HUES64 (cell line): ENCODE data around the gene ANKS4B.
"Not testable (repeated sequence)": the region's sequence is repeated elsewhere in the genome, so short reads cannot be mapped to it uniquely, and the experiment has no call there.

Experiments used
- H3K27ac ChIP-seq: 2 replicates; pipeline ENCODE4 v1.7.0; 2013; ENCODE audit warnings: low read depth, low read length, inconsistent platforms
- H3K27me3 ChIP-seq: 2 replicates; pipeline ENCODE4 v1.6.1; 2013; ENCODE audit warnings: mild to moderate bottlenecking, low read length; ENCODE audit not compliant: insufficient read depth
- H3K36me3 ChIP-seq: 2 replicates; pipeline ENCODE4 v1.6.1; 2013; ENCODE audit warnings: mild to moderate bottlenecking, low read length; ENCODE audit not compliant: insufficient read depth
- H3K4me1 ChIP-seq: 2 replicates; pipeline ENCODE4 v1.6.1; 2013; ENCODE audit warnings: mild to moderate bottlenecking, low read length, moderate library complexity; ENCODE audit not compliant: insufficient read depth
- H3K4me3 ChIP-seq: 2 replicates; pipeline ENCODE4 v1.5.1; 2013; ENCODE audit warnings: mild to moderate bottlenecking, low read length, moderate library complexity
- H3K9ac ChIP-seq: 2 replicates; pipeline ENCODE4 v1.6.1; 2013; ENCODE audit warnings: mild to moderate bottlenecking, low read depth, low read length
- H3K9me3 ChIP-seq: 2 replicates; pipeline ENCODE4 v1.6.1; 2013; ENCODE audit warnings: low read depth, low read length; ENCODE audit not compliant: insufficient read depth
- WGBS: fragments of 150-250, 120-280 bp; methylation state at CpG from one replicate; pipeline ENCODE4 v1.1.7; 2013; ENCODE audit warnings: missing lambda C conversion rate; 5-methylcytosine and 5-hydroxymethylcytosine counted together

The ANKS4B gene

GRCh38 chr16:21239646-21240045 lies 6.1 kb downstream of the ANKS4B start:
- 94% methylated on average over 1 of the region's 4 CpGs for WGBS
- Histone ChIP-seq H3K4me1 (no peaks in the 10 kb centered on the region), H3K36me3 (no peaks in the 10 kb centered on the region), H3K9me3 (no peaks in the 10 kb centered on the region), H3K9ac (no peak overlapping the region), H3K27ac (no peak overlapping the region), H3K4me3 (no peak overlapping the region), H3K27me3 (no peaks in the 10 kb centered on the region)

DNA sequence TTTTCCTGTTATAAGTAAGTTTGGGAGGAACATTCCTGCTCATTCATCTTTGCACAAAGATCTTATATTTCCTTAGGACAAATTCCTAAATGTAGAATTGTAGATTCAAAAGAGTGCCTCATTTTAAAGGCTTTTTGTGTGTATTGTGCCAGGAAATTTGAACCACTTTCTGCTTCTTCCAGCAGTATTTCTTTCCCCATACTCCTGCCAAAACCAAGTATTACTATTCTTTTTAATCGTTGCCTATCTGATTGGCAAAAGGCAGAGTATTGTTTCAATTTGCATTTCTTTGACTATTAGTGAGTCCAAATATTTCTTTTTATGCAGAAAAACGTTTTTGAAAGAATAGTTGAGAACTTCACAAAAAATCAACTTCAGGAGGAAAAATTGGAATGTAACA lies 9.3 kb downstream of the ANKS4B start:
- Histone ChIP-seq H3K4me3 (no peak overlapping the region), H3K9me3 (no peaks in the 10 kb centered on the region), H3K27me3 (no peaks in the 10 kb centered on the region), H3K4me1 (peaks cover 11% of the 10 kb centered on the region), H3K9ac (no peak overlapping the region), H3K27ac (no peak overlapping the region), H3K36me3 (no peaks in the 10 kb centered on the region)
- 58% methylated on average over 2 of the region's 2 CpGs for WGBS

GRCh38 chr16:21244518-21245215 lies 11.2 kb downstream of the ANKS4B start:
- no peak overlapping the region for H3K4me3 ChIP-seq
- H3K27ac ChIP-seq, result no peak overlapping the region
- H3K9ac ChIP-seq, result no peak overlapping the region
- peaks cover 11% of the 10 kb centered on the region for H3K4me1 ChIP-seq
- no peaks in the 10 kb centered on the region for H3K36me3 ChIP-seq
- H3K9me3 ChIP-seq, result no peaks in the 10 kb centered on the region
- WGBS, result 91% methylated on average over 7 of the region's 7 CpGs
- H3K27me3 ChIP-seq, result no peaks in the 10 kb centered on the region

GRCh38 chr16:21248179-21248578 lies 14.7 kb downstream of the ANKS4B start:
- 93% methylated on average over 4 of the region's 4 CpGs for WGBS
- not testable (repeated sequence) for H3K9ac ChIP-seq, H3K27ac ChIP-seq, H3K27me3 ChIP-seq, H3K9me3 ChIP-seq, H3K4me3 ChIP-seq, H3K36me3 ChIP-seq
- H3K4me1 ChIP-seq, result peaks cover 11% of the 10 kb centered on the region

- Histone ChIP-seq H3K27me3 (no peaks in the 10 kb centered on the region), H3K36me3 (no peaks in the 10 kb centered on the region), H3K27ac (no peak overlapping the region), H3K9ac (no peak overlapping the region), H3K9me3 (no peaks in the 10 kb centered on the region), H3K4me1 (peaks cover 11% of the 10 kb centered on the region), H3K4me3 (no peak overlapping the region)
- WGBS, result 91% methylated on average over 15 of the region's 15 CpGs
Measured at GRCh38 chr16:21250072-21250923, 16.8 kb downstream of the ANKS4B start.

- H3K27me3 ChIP-seq, result no peaks in the 10 kb centered on the region
- H3K9me3 ChIP-seq, result no peaks in the 10 kb centered on the region
- WGBS, result 99% methylated on average over 2 of the region's 3 CpGs
Measured at GRCh38 chr16:21253470-21253869, 20.0 kb downstream of the ANKS4B start.

DNA sequence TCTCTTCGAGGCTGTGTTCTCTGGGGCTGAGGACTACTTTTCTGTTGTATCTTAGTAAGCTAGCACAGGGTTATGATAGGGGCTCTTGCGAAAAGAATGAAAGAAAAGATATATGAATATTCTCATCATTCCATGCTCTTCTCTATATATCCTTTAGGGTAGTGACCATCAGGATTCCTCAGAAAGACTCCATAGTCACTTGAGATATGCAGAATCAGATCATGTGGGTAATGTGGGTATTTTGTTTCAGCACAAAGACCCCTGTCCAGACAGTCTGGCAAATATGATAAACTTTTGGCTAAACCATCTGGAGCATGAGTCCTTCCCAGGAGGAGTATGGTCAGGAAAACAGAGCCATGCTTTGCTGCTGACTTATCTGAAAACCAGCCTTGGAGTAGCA lies 23.1 kb downstream of the ANKS4B start:
- Histone ChIP-seq H3K9me3 (no peaks in the 10 kb centered on the region), H3K27ac (no peak overlapping the region), H3K9ac (no peak overlapping the region), H3K36me3 (no peaks in the 10 kb centered on the region), H3K4me1 (no peaks in the 10 kb centered on the region), H3K27me3 (no peaks in the 10 kb centered on the region), H3K4me3 (no peak overlapping the region)
- WGBS, result 100% methylated on average over 1 of the region's 2 CpGs

More at GRCh38 chr16:21253470-21253869, 20.0 kb downstream of the ANKS4B start:
- H3K36me3 ChIP-seq, result no peaks in the 10 kb centered on the region
- no peak overlapping the region for H3K27ac ChIP-seq
- no peaks in the 10 kb centered on the region for H3K4me1 ChIP-seq
- H3K4me3 ChIP-seq, result no peak overlapping the region
- H3K9ac ChIP-seq, result no peak overlapping the region

DNA sequence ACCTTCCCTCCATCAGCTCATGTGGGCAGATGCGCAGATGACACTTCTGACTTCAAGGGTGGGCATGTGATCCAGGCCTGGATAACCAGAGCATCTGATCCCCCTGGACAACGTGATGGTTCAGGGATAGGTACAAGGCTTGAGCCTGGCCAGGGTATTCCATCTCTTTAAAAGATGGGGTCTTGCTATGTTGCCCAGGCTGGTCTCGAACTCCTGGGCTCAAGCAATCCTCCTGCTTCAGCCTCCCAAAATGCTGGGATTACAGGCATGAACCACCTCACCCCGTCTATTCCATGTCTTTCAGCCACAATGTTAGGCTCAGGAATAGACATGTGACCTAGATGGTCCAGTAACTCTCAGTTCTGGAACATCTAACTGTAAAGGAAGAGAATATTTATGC lies 23.8 kb downstream of the ANKS4B start:
- Histone ChIP-seq H3K9me3 (no peaks in the 10 kb centered on the region), H3K27ac (no peak overlapping the region), H3K36me3 (no peaks in the 10 kb centered on the region), H3K27me3 (no peaks in the 10 kb centered on the region), H3K4me3 (no peak overlapping the region), H3K4me1 (no peaks in the 10 kb centered on the region), H3K9ac (no peak overlapping the region)
- 94% methylated on average over 4 of the region's 4 CpGs for WGBS

DNA sequence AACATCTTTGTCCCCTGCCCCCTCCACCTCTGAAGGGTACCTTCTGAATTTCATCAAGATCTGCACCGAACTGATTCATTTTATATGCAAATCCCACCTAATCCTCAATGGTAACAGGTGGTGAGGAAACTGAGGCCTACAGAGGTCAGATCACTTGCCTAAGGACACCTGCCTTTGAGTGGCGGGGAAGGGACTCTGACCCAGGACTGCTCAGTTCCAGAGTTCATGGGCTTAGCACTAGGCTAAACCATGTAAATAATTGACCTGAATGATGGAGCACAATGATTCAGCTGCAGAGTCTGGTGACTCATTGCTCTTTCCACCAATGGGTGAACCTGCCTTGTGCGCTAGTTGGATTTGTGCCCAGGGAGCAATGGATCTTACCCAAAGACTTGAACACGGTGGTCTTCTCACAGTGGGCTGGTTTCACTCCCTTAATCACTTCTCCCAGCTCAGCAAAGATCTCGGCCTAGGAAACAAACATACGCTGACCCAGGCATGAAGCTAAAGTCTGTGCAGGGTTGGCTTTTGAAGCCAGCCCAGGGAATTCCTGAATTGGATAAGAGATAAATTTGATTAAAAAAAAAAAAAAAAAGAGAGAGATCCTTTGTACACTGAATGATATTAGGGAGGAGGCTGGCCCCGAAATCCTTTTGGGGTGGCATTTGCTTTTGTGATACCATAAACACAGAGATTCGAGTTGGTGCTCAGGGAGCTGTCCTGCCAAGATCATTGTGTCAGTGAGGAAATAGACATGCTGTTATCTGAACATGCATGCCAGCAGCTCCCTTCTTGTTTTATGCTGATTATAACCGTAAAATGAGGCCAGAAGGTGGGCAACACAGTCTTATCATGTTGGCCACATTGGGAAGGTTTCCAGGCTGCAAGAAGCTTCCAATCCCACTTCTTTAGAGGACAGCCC lies 27.6 kb downstream of the ANKS4B start:
- H3K27me3 ChIP-seq, result no peaks in the 10 kb centered on the region
- H3K9ac ChIP-seq, result no peak overlapping the region
- no peaks in the 10 kb centered on the region for H3K4me1 ChIP-seq
- H3K36me3 ChIP-seq, result no peaks in the 10 kb centered on the region
- 92% methylated on average over 9 of the region's 9 CpGs for WGBS
- H3K4me3 ChIP-seq, result no peak overlapping the region
- H3K27ac ChIP-seq, result no peak overlapping the region
- no peaks in the 10 kb centered on the region for H3K9me3 ChIP-seq

DNA sequence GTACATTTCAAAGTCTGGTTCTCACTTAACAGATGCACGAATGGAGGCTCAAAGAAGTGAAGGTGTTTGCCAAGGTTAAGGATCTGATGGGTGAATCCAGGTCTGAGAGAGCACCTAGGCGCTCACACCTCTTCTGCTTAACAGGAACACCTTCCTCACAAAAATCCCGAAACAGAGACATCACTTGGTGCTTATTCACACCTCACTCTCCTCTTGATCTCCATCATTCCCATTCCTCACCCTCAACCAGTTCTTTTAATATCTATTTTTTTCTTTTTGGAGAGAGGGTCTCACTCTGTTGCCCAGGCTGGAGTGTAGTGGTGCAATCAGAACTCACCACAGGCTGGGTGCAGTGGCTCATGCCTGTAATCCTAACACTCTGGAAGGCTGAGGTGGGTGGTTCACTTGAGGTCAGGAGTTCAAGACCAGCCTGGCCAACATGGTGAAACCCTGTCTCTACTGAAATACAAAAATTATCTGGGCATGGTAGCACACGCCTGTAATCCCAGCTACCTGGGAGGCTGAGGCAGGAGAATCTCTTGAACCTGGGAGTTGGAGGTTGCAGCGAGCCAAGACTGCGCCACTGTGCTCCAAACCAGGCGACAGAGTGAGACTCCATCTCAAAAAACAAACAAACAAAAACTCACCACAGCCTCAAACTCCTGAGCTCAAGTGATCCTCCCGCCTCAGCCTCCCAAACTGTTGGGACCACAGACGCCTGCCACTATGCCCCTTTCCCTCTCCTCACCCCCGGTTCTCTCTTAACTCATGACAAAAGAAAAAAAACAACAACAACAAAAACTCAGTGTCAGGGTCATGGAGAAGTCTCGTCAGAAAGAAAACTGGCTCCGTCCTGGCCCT lies 29.5 kb downstream of the ANKS4B start:
- WGBS, result 91% methylated on average over 12 of the region's 12 CpGs
- Histone ChIP-seq H3K27ac (no peak overlapping the region), H3K9me3 (no peaks in the 10 kb centered on the region), H3K36me3 (no peaks in the 10 kb centered on the region), H3K4me1 (no peaks in the 10 kb centered on the region), H3K4me3 (no peak overlapping the region), H3K27me3 (no peaks in the 10 kb centered on the region), H3K9ac (no peak overlapping the region)
